ENCODE measurements around the gene YY1. TPM values are rescaled to one million over a fixed set of nuclear protein-coding genes. Genes with fewer than 3 reads are reported as not detected.
"Not testable (repeated sequence)": the region's sequence is repeated elsewhere in the genome, so short reads cannot be mapped to it uniquely, and the experiment has no call there.

Gene YY1
- total and polyA plus RNA-seq, 2 of the 8 experiments (the other 6 are each of a cell fraction or from before 2014, with no cell fraction given): 26.4 to 106 TPM

DNA sequence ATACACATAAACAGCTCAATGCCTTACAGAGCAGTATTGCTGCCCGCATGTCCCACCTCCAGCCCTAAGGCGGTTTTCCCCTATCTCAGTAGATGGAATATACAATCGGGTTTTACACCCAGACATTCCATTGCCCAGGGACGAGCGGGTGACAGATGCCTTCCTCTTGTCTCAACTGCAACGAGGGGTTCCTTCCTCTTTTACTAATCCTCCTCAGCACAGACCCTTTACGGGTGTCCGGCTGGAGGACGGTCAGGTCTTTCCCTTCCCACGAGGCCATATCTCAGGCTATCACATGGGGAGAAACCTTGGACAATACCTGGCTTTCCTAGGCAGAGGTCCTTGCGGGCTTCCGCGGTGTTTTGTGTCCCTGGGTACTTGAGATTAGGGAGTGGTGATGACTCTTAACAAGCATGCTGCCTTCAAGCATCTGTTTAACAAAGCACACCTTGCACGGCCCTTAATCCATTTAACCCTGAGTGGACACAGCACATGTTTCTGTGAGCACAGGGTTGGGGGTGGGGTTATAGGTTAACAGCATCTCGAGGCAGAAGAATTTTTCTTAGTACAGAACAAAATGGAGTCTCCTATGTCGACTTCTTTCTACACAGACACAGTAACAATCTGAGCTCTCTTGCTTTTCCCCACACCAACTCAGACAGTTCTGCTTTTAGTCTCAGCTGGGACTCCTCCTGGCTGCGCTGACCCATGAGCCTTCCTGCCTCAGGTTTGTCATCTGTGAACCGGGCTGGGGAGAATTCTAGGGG, 73.3 kb downstream of the YY1 start:
- H4K8ac ChIP-seq (ENCODE audit: extremely low read depth, insufficient read depth, low read length); H2BK15ac ChIP-seq (ENCODE audit: low read length); H3K4me2 ChIP-seq (ENCODE audit: insufficient read depth in 1 of 2, low read depth in 2 of 2, low read length in 2 of 2); H2BK20ac ChIP-seq (ENCODE audit: low read length); H3K4ac ChIP-seq (replicated peaks; ENCODE audit: insufficient read length, low read depth, low read length); H3K79me2 ChIP-seq (ENCODE audit: control insufficient read depth in 1 of 2, insufficient read depth in 2 of 2, low read length in 2 of 2); H3K27ac ChIP-seq (ENCODE audit: low read depth, low read length); H2BK12ac ChIP-seq (ENCODE audit: low read depth, low read length); H3K27me3 ChIP-seq (replicated peaks in 1 of 4; ENCODE audit: control insufficient read depth in 3 of 4, extremely low read depth in 1 of 4, insufficient read depth in 3 of 4, low read length in 3 of 4); H4K20me1 ChIP-seq (replicated peaks in 1 of 2; ENCODE audit: control insufficient read depth in 1 of 2, insufficient read depth in 2 of 2, low read length in 2 of 2); H3K18ac ChIP-seq (ENCODE audit: extremely low read depth, low read length); H3K9ac ChIP-seq (replicated peaks in 1 of 4; ENCODE audit: extremely low read depth in 1 of 4, low read depth in 3 of 4, low read length in 3 of 4); H3K23me2 ChIP-seq (ENCODE audit: low read depth, low read length); H3K14ac ChIP-seq (ENCODE audit: insufficient read length); H4K5ac ChIP-seq (ENCODE audit: insufficient read length, low read depth, low read length); H3K56ac ChIP-seq (replicated peaks; ENCODE audit: insufficient read length, low read depth, low read length); H3K36me3 ChIP-seq (ENCODE audit: control insufficient read depth in 2 of 4, insufficient read depth in 4 of 4, low read length in 3 of 4); H2BK120ac ChIP-seq (replicated peaks; ENCODE audit: low read depth, low read length); H4K91ac ChIP-seq (replicated peaks; ENCODE audit: insufficient read length, low read length); H3K79me1 ChIP-seq (ENCODE audit: low read depth, low read length); FAIRE-seq; H3K23ac ChIP-seq (ENCODE audit: insufficient read length); DNase-seq (ENCODE audit: low read depth in 1 of 2, low spot score in 2 of 2); H3K9me3 ChIP-seq (ENCODE audit: insufficient read depth in 2 of 2, low read depth in 1 of 2, low read length in 1 of 2); H3K4me3 ChIP-seq (ENCODE audit: extremely low read depth in 1 of 4, insufficient read depth in 2 of 4, low read depth in 3 of 4, low read length in 4 of 4); H2AFZ ChIP-seq (ENCODE audit: low read length); H2AK5ac ChIP-seq (ENCODE audit: low read depth, low read length): not testable (repeated sequence)
- 82% methylated on average over 17 of the region's 18 CpGs; no CpG with 5 or more reads in 1 of the 2 experiments for WGBS, 2 experiments (ENCODE audit: extremely low coverage in 1 of 2, insufficient coverage in 1 of 2, insufficient read length in 1 of 2, insufficient replicate concordance in 2 of 2, low coverage in 1 of 2, low lambda C conversion rate in 2 of 2, missing lambda C conversion rate in 1 of 2)
- CTCF ChIA-PET (ENCODE audit: partially characterized antibody): interaction anchor here (0.5 to 3.0 kb wide), 9 partner anchors 9 to 1355 kb away, joined by 3 to 17 read pairs (median 4); a partner anchor contains a TSS
- POLR2A ChIA-PET (ENCODE audit: partially characterized antibody): interaction anchor here (0.9 to 2.1 kb wide), 7 partner anchors 12 to 63 kb away, joined by 3 to 10 read pairs (median 3); a partner anchor contains a TSS
- Histone ChIP-seq H3K4me1 (replicated peaks in 1 of 4; ENCODE audit: control insufficient read depth in 3 of 4, insufficient read depth in 4 of 4, low read length in 3 of 4) (peaks cover 0 to 14% (median 7%) of the 10 kb centered on the region in 4 experiments; a peak in 5 of 7 replicates), H2BK5ac (ENCODE audit: low read depth, low read length) (0 out of 2 replicates have a peak overlapping the region, but pooled peaks have one; percentile 52)
